CD4-positive, alpha-beta T cell treated with Interleukin-4 for 1 hour (primary cell): ENCODE results near the gene PPM1K.
"Not testable (repeated sequence)": the region's sequence is repeated elsewhere in the genome, so short reads cannot be mapped to it uniquely, and the experiment has no call there.

Source experiments
- DNase-seq, 2 donors: peaks; one replicate each; pipeline ENCODE4 v3.0.0-alpha.2; 2020 to 2022

PPM1K gene

DNA sequence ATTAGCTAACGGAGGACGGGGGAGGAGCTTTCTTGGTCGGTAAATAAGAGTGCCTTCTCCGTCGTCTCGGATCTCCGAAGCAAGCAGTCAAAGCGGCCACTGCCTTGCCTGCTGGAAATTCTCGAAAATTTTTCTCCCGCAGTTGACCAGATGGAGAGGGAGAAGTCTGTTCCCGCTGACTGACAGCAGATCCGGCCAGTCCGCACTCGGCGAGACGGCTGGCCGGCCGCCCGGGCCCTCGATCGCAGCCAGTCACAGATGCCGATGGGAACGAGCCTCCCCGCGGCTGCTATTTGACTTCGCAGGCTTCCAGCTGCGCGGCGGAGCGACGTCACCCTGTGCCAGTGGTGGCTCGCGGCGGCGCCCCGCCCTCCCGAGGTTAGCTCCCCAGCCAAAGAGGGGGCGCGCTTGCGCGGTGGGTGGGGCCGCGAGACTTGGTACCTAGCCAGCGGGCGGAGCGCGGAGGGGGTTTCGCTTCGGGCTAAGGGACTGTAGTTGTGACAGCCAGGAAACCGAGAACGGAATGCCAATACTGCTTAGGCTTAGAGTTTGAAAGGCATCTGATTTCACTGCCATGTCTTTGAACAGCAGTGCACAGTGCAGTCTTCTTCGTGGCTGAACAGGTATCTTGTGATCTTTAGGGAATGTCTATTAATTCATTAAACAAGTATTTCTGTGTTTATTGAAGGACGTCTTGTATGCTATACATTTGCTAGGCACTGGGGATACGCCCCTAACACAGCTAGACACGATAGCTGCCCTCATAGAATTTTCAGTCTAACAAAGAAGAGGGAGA lies at the start of gene PPM1K:
PPM1K (minus strand) TSS at position 123 of the 796 bp plus-strand sequence. CDS start 5,978 bp downstream, outside the sequence.
- peak; percentile 99 for DNase-seq

DNA sequence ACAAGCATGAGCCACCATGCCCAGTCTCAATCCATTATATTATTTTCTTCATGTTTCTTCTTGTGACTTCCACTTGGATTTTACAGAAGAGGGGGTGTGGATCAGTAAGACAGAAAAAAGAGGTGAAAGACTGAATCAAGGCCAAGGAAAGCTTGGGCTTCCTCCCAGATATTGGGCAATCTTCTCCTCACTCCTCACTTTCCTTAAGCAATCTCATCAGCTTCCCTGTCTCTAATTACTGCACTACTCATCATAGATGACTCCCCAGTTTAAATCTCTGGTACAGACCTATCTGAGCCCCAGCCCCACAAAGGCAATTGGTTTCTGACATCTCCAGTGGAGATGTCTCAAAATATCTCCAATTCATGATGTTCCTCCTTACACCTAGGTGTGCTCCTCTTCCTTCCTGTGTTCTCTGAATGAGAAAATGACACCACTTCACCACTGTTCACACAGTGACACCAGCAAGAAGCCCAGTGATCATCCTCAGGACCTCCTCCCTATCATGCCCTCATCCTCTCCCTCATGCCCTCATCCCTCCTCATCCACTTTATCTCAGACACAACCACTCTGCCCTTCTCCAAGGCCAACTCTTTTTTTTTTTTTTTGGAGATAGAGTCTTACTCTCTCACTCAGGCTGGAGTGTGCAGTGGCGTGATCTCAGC lies 49.5 kb upstream of the PPM1K start:
- DNase-seq = no peak

DNA sequence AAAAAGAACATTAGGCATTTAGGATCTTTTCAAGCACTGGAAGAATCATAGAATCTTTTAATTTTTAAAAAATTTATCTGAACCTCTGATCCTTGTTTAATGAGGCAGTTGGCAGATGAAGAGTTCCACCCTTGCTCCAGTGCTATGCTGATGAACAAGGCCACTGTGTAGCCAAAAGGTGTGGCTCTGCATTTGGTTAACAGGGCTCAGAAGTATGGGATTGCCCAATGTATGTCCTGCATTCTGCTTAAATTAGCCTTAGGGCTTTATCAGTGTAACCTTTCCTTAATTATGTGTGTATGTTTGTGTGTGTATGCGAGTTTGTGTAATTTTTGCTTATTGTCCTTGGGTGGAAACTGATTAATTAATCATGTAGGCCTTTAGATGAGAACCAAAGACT lies 43.3 kb upstream of the PPM1K start:
- no peak for DNase-seq

DNA sequence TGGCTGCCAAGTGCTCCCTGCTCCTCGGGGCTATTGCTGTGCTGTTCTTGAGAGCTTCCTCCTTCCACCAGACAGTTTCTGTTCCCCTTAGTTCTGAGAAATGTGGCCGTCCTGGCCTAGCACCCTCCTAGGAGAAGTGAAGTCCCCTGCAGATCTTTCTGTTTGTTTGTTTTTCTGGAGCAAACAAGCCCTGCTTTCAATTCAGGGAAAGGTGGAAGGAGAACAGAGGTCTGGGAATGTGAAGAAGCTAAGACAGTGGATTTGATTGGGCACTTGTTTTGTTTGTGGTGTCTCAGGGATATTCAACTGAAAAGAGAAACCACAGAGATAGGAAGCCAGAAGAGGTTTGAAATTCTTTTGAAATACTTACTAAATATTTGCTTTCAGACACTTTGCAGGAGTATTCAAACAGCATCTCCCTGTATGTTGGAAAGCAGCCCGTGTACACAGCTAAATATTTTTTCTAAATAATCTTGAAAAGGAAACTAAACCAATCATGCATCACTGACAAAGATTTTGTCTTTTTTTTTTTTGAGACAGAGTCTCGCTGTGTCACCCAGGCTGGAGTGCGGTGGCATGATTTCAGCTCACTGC lies 36.5 kb upstream of the PPM1K start:
- peak; percentile 31 to 59 for DNase-seq

DNA sequence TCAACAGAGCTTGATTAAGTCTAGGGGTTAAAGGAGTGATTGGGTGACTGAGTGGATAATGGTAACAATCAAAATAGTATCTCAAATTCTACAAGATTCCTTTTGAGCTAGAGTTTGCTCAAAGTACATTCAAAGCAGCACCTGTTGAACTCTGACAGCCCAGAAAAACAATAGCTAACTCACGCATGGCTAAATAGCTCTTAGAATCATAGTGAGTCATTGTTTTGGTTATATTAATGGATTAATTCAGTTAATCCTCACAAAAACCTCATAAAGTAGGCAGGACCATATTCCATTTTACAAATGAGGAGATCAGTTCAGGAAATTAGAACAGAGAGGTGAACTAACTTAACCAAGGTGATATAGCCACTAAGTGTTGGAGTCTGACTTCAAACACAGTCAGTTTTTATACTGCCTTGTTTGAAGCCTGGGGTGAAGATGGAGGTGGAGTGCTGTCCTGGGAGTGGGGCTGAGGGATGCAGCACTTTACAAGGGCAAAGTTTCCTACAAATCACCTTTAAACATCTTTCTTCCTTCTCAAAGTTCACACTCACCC lies 35.9 kb upstream of the PPM1K start:
- DNase-seq = no peak

DNA sequence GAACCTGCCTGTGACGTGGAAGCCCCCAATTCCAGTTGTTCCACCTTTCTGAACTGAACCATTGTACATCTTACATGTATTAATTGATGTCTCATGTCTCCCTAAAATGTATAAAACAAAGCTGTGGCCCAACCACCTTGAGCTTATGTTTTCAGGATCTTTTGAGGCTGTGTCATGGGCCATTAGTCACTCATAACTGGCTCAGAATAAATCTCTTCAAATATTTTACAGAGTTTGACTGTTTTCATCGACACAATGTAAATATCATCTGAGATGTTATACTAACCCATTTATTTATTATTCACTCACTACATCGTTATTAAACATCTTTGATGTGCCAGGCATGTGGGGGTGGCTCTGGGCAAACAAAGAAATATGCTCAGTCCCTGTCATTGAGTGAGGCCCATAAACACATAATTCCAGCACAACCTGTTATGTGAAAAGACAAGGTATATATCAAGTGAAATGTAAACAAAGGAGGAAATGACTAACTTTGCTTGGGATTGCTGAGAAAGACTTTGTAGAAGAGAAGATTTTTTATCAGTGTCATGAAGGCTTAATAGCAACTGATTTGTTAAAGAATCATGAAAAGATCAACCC lies 34.5 kb upstream of the PPM1K start:
- no peak for DNase-seq

DNA sequence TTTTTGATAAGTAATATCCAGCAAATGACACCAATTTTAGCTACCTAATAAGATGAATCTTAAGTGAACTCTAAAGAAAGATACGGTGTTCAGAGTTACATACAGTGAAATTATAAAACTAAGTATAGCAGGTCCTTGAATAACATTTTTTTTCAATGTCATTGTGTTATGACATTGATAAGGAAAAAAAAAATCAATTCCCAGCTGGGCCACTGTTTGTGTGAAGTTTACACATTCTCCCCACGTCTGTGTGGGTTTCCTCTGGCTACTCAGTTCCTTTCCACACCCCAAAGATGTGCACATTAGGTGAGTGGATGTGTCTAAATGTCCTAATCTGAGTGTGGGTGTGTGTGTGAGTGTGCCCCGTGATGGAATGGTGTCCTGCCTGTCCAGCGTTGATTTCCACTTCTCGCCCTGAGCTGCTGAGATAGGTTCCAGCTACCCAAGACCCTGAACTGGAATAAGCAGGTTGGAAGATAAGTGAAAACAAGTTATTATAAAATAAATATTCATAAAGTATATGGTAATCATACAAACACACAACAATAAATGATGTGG lies 31.2 kb upstream of the PPM1K start:
- no peak for DNase-seq

DNA sequence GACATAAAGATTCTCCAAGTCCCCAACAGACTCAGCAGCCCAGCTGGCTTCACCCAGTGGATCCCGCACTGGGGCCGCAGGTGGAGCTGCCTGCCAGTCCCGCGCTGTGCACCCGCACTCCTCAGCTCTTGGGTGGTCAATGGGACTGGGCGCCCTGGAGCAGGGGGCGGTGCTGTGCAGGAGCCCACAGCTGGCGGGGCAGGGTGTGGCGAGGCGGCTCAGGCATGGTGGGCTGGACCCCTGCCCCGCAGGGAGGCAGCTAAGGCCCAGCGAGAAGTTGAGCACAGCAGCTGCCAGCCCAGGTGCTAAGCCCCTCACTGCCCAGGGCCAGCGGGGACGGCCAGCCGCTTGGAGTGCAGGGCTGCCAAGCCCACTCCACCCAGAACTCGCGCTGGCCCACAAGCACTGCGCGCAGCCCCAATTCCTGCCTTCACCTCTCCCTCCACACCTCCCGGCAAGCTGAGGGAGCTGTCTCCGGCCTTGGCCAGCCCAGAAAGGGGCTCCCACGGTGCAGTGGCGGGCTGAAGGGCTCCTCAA lies 28.8 kb upstream of the PPM1K start:
- not testable (repeated sequence) for DNase-seq

DNA sequence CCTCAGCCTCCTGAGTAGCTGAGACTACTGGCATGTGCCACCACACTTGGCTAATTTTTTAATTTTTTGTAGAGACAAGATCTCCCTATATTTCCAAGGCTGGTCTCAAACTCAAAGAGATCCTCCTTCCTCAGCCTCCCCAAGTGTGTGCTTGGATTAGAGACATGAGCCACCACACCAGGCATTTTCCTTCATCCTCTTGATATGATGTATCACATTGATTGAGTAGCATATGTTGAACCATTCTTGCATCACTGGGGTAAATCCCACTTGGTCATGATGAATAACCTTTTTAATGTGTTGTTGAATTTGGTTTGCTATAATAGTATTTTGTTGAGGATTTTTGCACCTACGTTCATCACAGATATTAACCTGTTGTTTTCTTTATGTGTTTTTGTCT lies 24.2 kb upstream of the PPM1K start:
- no peak for DNase-seq

DNA sequence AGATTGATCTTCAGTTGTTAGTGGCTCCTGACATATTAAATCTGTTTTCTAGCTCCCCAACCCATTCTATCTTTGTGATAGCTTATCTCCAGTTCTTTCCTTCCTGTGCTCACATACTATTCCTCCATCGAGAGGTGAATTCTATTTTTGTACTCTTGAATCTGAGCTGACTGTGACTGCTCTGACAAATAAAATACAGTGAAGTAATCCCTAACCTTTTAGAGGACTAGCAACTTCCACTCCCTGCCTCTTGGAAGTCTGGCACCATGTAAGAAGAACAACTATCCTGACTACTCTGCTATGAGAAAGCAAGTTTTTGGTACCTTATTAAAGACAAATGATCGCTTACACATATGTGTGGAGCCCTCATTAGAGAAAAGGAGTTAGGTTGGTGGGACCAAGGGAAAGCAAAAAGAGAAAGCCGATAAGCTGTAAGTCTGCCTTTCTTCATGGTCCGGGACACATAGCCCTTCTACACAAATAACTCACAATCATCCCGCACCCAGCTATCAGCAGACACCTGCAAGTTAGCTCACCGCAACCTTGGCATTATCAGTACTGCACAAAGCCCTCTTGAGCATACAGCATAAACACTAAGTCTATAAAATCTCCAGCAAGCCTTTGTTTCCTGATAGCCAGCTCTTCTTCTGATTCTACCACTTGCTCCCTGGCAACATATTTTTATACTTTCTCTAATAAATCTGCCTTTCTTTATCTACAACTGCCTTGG lies 13.5 kb upstream of the PPM1K start:
- DNase-seq = no peak

DNA sequence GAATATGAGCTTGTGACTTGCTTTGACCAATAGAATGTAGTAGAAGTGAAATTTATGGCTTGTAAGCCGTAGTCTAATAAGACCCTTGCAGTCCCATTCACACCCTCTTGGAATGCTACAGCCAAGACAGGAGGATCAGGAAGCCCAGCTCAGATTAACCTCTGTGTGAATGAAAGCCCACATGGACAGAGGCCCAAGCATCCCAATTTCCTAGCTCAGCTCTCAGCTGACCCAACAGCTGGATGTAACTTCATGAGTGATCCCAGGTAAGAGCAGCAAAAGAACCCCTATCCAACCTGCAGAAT lies 12.8 kb upstream of the PPM1K start:
- DNase-seq = no peak

DNA sequence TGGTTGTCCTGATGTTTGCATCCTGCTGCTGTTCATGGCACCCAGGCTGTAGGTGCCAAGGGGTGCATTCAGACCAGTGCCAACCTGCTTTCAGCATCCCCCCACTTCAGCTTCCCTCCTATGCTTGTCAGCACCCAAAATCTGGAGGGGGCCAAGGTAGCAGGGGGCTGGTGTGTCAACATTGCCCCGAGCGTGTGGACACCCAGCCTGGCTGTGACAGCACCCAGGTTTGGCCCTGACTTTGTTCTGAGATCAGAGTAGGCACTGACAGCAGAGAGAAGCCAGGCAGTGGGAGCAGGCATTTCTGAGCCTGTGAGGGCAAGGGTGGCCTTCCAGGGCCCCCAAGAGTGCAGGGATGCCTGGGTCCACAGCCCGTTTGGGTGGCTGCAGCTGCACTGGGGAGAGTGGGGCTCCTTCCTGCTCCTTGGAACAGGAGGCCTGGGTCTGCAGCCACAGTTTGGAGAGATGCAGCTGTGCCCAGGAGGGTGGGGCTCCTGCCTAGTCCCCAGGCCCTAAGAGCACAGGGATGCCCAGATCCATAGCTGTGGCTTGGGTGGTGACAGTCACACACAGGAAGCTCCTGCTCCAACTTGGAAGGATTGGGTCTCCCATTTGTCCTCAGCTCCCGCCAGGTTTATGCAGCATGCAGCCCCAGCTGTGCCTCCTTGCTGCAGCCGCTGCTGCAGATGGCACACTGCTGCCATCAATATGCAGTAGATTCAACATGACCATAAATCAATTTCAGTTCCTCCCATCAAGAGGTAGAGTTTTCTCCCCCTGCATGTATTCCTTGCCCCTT lies 12.3 kb upstream of the PPM1K start:
- no peak for DNase-seq

DNA sequence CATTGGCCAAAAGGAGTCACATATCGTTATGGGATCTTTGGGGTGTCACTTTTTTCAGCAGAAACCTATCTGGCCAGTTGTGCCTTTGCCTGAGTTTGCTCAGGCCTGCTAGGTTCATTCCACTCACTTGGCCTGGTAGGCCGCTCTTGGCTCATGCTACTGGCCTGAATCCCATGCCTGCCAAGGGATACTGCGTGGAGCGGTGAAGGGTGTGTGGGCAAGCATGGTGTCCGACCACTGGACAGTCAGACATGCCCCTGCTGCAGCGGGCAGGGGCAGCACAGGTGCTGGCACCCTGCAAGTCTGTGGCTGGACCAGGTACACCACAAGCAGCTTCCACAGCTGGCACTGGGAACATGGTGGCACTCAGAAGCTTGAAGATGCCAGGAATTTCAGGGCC lies 11.3 kb upstream of the PPM1K start:
- no peak for DNase-seq

DNA sequence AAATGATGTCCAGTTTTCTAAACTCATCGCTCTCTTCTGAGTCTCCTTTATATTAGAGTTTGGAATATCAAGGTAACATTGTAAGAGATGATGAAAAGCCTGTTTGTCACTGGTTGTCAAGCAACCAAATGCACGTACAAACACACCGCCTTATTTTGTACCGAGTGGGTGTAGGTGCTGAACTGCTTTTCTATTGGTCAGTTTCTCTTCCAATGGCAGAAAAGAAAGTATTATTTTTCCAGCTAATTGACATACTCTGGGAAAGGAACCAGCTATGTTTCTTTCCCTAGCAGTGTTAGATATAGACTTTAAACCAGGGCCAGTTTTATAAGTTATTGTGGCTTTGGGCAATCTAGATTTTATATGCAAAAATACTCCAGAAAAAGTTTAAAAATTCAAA lies 6.6 kb upstream of the PPM1K start:
- no peak for DNase-seq

DNA sequence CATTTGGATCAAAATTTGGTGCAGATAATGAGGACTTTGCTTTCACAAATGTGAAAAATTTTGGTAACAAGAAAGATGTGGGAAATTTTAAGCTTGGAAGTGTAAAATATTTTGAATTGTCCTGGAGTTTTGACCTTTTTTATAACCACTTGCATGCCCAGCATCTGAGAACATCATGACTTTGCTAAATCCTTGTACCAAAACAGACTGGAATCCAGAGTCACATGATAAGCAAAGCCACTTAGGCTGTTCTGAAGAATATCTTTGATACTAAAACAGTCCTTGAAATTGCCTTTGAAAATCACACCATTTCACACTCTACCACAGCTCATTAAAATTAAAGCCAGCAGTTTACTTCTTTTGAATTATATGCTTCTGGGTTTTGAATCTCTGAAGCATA lies 2.5 kb upstream of the PPM1K start:
- no peak for DNase-seq

DNA sequence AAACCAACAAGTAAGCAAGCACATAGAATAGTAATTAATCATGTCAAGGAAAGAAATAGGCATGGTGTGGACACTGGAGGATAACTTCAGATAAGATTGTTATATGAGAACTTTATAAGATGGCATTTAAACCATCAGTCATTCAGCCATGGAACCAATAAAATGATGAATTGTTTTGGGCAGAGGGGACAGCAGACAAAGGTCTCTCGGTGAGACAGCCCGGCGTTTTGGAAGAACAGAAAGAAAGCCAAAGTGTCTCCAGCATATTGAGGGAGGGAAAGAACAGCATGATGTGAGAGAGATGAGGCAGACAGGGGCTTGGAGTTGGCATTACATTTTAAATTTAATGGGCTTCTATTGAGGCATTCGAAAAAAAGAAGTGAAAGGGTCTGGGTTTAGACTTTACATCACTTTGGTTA lies 883 bp upstream of the PPM1K start:
- DNase-seq = no peak

DNA sequence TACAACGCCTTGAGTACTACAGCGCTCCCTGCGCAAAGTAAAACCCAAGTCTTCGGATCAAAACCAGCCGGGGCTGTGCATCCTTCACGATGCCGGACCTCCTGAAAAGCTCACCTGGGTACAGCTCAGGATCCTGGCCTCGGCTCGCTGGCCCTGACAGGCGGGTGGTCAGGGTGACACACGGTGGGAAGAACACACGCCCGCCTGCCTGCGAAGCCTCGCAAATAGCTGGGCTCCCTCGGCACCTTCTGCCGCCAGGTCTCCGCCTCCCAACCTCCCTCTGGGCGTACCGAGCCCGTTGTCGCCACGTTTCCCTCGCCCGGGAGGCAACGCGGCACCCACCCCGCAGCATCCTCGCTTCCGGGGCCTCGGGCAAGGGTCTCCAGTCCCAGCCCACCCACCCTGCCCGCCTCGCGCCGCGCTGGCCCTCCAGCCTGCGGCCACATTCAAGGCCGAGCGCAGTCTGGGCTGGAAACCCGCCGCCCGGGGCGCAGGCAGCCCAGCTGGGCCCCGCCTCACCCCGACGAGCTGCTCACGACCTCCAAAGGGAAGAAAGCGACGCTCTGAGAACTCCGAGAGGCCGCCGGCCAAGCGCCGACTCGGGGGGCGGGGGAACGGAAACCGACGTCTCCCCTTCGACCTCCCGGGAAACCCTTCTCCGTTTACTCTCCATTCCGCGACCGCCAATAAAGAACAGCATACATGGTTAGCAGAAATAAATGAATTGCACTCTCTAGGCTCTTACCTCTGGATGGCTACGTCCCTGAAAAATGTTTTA lies 511 bp downstream of the PPM1K start:
- peak; percentile 52 to 79 for DNase-seq

DNA sequence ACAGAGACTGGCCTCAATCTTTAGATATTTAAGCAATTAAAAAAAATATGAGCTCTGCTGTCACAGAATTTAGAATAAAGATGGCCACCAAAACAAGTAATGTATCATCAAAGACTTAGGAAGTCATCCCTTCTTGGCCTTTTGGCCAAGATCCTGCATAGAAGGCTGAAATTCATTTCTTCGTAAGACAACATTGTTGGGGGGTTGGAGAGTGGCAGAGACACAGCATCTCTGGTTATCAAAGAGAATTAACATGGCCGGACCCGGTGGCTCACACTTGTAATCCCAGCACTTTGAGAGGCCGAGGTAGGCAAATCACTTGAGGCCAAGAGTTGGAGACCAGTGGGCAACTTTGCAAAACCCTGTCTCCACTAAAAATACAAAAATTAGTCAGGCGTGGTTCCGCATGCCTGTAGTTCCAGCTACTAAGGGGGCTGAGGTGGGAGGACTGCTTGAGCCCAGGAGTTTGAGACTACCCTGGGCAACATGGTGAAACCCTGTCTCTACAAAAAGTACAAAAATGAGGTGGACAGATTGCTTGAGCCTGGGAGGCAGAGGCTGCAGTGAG lies 4.0 kb downstream of the PPM1K start:
- no peak for DNase-seq

DNA sequence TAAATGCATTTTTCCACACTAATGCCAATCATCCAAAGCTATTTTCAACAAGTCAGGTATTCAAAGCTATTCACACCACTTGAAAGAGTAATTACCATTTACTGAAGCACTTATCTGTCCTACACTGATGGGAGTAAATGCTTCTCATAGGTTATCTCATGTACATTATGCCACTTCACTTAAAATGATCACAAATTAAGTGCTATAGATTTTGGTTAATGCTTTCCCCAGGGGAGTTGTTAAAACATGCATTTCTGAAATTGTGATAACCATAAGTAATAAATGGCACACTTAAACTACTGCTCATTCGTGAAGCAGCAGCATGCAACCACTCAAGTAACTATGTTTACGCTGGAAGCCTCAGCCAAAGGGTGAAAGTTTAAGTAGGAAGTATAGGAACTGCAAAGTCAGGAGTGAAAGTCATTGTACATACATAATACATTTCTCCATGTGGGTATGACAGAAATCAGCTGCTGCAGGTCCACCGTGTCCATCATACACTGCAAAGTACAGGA lies 6.6 kb downstream of the PPM1K start:
- DNase-seq = no peak
